H9 (cell line): Measurements from ENCODE around the gene LRTM2. TPM values are rescaled to one million over a fixed set of nuclear protein-coding genes. Genes with fewer than 3 reads are reported as not detected.

Experiments used
- DNase-seq: peaks from one replicate; pipeline ENCODE4 v3.0.0-alpha.2; 2017
- H2AFZ ChIP-seq: one replicate; pipeline ENCODE4 v1.6.1; 2013; ENCODE audit warnings: mild to moderate bottlenecking, low read length, control low read depth, moderate library complexity
- H2AK5ac ChIP-seq: 2 replicates; pipeline ENCODE4 v1.6.1; 2013; ENCODE audit warnings: low read length, control low read depth, mixed read lengths; ENCODE audit not compliant: insufficient read length
- H2BK120ac ChIP-seq: one replicate; pipeline ENCODE4 v1.6.1; 2013; ENCODE audit warnings: low read depth, mild to moderate bottlenecking, low read length, control low read depth, inconsistent platforms; ENCODE audit not compliant: poor library complexity, severe bottlenecking
- H2BK12ac ChIP-seq: 2 replicates; pipeline ENCODE4 v1.6.1; 2013; ENCODE audit warnings: low read length, control low read depth, mixed read lengths, low read depth; ENCODE audit not compliant: insufficient read length
- H2BK15ac ChIP-seq: 2 replicates; pipeline ENCODE4 v1.6.1; 2013; ENCODE audit warnings: low read depth, low read length, control low read depth
- H2BK20ac ChIP-seq: one replicate; pipeline ENCODE4 v1.6.1; 2013; ENCODE audit warnings: low read depth, mild to moderate bottlenecking, low read length, control low read depth, inconsistent platforms; ENCODE audit not compliant: poor library complexity, severe bottlenecking
- H2BK5ac ChIP-seq: 2 replicates; pipeline ENCODE4 v1.6.1; 2013; ENCODE audit warnings: low read length, control low read depth, mixed read lengths; ENCODE audit not compliant: insufficient read length
- H3K14ac ChIP-seq: 2 replicates; pipeline ENCODE4 v1.6.1; 2013; ENCODE audit warnings: low read length, control low read depth; ENCODE audit not compliant: insufficient read depth
- H3K18ac ChIP-seq: 2 replicates; pipeline ENCODE4 v1.6.1; 2013; ENCODE audit warnings: low read depth, mild to moderate bottlenecking, mixed read lengths, low read length, control low read depth; ENCODE audit not compliant: insufficient read length
- H3K23ac ChIP-seq: 2 replicates; pipeline ENCODE4 v1.6.1; 2013; ENCODE audit warnings: low read length, control low read depth, mixed read lengths, low read depth; ENCODE audit not compliant: insufficient read length
- H3K23me2 ChIP-seq: 2 replicates; pipeline ENCODE4 v1.6.1; 2013; ENCODE audit warnings: low read depth, mild to moderate bottlenecking, mixed read lengths, low read length, control low read depth; ENCODE audit not compliant: insufficient read length, poor library complexity, severe bottlenecking
- H3K27ac ChIP-seq: 2 replicates; pipeline ENCODE4 v1.5.1; 2013; ENCODE audit warnings: low read length, control low read depth, mixed read lengths, low read depth; ENCODE audit not compliant: insufficient read length
- H3K27me3 ChIP-seq: 2 replicates; pipeline ENCODE4 v1.6.1; 2013; ENCODE audit warnings: low read length, control low read depth, inconsistent platforms; ENCODE audit not compliant: insufficient read depth
- H3K4ac ChIP-seq: 2 replicates; pipeline ENCODE4 v1.6.1; 2013; ENCODE audit warnings: low read depth, mild to moderate bottlenecking, control low read depth, inconsistent platforms, low read length, moderate library complexity
- H3K4me1 ChIP-seq: 2 replicates; pipeline ENCODE4 v1.6.1; 2013; ENCODE audit warnings: low read length, control low read depth, inconsistent platforms; ENCODE audit not compliant: insufficient read depth
- H3K4me2 ChIP-seq: 2 replicates; pipeline ENCODE4 v1.6.1; 2013; ENCODE audit warnings: low read length, control low read depth, mixed read lengths; ENCODE audit not compliant: insufficient read length, insufficient read depth
- H3K56ac ChIP-seq: 2 replicates; pipeline ENCODE4 v1.6.1; 2013; ENCODE audit warnings: low read depth, mild to moderate bottlenecking, mixed read lengths, low read length, control low read depth; ENCODE audit not compliant: insufficient read length
- H3K79me1 ChIP-seq: 2 replicates; pipeline ENCODE4 v1.6.1; 2013; ENCODE audit warnings: low read depth, mild to moderate bottlenecking, moderate library complexity, low read length, control low read depth, inconsistent platforms; ENCODE audit not compliant: insufficient read depth, poor library complexity, severe bottlenecking
- H3K79me2 ChIP-seq: 2 replicates; pipeline ENCODE4 v1.6.1; 2013; ENCODE audit warnings: low read length, control low read depth, inconsistent platforms; ENCODE audit not compliant: insufficient read depth
- H3K9ac ChIP-seq: 2 replicates; pipeline ENCODE4 v1.6.1; 2013; ENCODE audit warnings: low read length, control low read depth, mixed read lengths; ENCODE audit not compliant: insufficient read length; ENCODE audit errors: extremely low read depth
- H3K9me3 ChIP-seq: one replicate; pipeline ENCODE4 v1.6.1; 2013; ENCODE audit warnings: low read depth, low read length, inconsistent platforms; ENCODE audit not compliant: control insufficient read depth
- H3T11ph ChIP-seq: one replicate; pipeline ENCODE4 v1.6.1; 2013; ENCODE audit warnings: mild to moderate bottlenecking, low read length, control low read depth, inconsistent platforms
- H4K20me1 ChIP-seq: one replicate; pipeline ENCODE4 v1.6.1; 2013; ENCODE audit not compliant: control insufficient read depth, insufficient read length, insufficient read depth
- H4K5ac ChIP-seq: 2 replicates; pipeline ENCODE4 v1.6.1; 2013; ENCODE audit warnings: low read depth, mild to moderate bottlenecking, mixed read lengths, low read length, control low read depth; ENCODE audit not compliant: insufficient read length
- H4K8ac ChIP-seq: replicated peaks from 2 replicates; pipeline ENCODE4 v1.6.1; 2013; ENCODE audit warnings: low read length, control low read depth, mixed read lengths, low read depth; ENCODE audit not compliant: insufficient read length
- H4K91ac ChIP-seq: 2 replicates; pipeline ENCODE4 v1.6.1; 2013; ENCODE audit warnings: low read depth, mild to moderate bottlenecking, moderate library complexity, mixed read lengths, low read length, control low read depth; ENCODE audit not compliant: insufficient read length
- H3K27ac Mint-ChIP-seq, 3 experiments: 2 replicates in 2 of 3; 3 replicates in 1 of 3; pipeline ENCODE4 v1.8.0; 2020 to 2021; ENCODE audit warnings: mixed read lengths in 3 of 3, mild to moderate bottlenecking in 1 of 3, moderate library complexity in 1 of 3
- H3K27me3 Mint-ChIP-seq: 2 replicates; pipeline ENCODE4 v1.8.0; 2021; ENCODE audit warnings: low read depth, mild to moderate bottlenecking, moderate library complexity, mixed read lengths
- H3K36me3 Mint-ChIP-seq, 3 experiments: 2 replicates in 2 of 3; 3 replicates in 1 of 3; pipeline ENCODE4 v1.8.0; 2020 to 2021; ENCODE audit warnings: low read depth in 3 of 3, mixed read lengths in 3 of 3; ENCODE audit not compliant: insufficient read depth in 1 of 3
- H3K4me1 Mint-ChIP-seq, 2 experiments: 2 replicates each; pipeline ENCODE4 v1.8.0; 2020; ENCODE audit warnings: mixed read lengths in 2 of 2
- H3K4me3 Mint-ChIP-seq, 2 experiments: 2 replicates in 1 of 2; 3 replicates in 1 of 2; pipeline ENCODE4 v1.8.0; 2020 to 2021; ENCODE audit warnings: mild to moderate bottlenecking in 2 of 2, mixed read lengths in 2 of 2, moderate library complexity in 1 of 2
- H3K9me3 Mint-ChIP-seq, 2 experiments: 2 replicates in 1 of 2; 3 replicates in 1 of 2; pipeline ENCODE4 v1.8.0; 2020; ENCODE audit warnings: mild to moderate bottlenecking in 2 of 2, mixed read lengths in 2 of 2, moderate library complexity in 1 of 2
- WGBS: extraction: QIAGEN DNeasy Blood & Tissue Kit; methylation state at CpG from one replicate; pipeline ENCODE4 v1.1.7; 2013; ENCODE audit warnings: missing lambda C conversion rate, low lambda C conversion rate, mixed read lengths; ENCODE audit not compliant: insufficient read length; ENCODE audit errors: extremely low coverage; 5-methylcytosine and 5-hydroxymethylcytosine counted together
- total RNA-seq: library from RNA; stranded (reverse); gene quantifications from 2 replicates; pipeline ENCODE4 v1.2.1, GENCODE V29; 2021
- TF ChIP-seq, protein P1 (sequence below): fragments of 200-600 bp; sonication (generic); conservative IDR thresholded peaks from 3 replicates; pipeline ENCODE4 v1.8.0; 2021; ENCODE audit warnings: antibody characterized with exemption, mild to moderate bottlenecking

Gene LRTM2
- total RNA-seq, 1 experiment from 2014 or later, result not detected

DNA sequence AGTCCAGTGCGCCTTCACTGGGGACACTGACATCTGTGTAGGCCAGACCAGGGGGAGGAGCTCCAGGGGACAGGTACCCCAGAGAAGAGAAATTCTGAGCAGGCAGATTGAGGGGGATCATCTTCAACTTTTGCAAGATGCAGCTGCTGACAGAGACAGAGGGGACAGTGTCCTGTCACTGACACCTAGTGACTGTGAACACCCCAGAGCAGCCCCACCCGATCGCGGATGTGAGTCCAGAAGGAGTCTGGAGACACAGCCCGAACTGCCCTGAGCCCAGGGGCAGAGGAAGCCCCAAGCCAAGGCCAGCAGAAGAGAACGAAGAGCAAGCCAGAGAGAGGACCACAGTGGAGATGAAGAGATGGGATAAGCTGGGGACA, 21.7 kb upstream of the LRTM2 start:
- no peak overlapping the region for H3K56ac ChIP-seq
- WGBS, result no CpG with 5 or more reads among the region's 6 CpGs
- no peak overlapping the region for H4K5ac ChIP-seq
- no peak overlapping the region; a peak in 1 of 5 replicates for H3K4me3 Mint-ChIP-seq
- H3K79me1 ChIP-seq, result no peaks in the 10 kb centered on the region
- TF ChIP-seq, protein P1, sequence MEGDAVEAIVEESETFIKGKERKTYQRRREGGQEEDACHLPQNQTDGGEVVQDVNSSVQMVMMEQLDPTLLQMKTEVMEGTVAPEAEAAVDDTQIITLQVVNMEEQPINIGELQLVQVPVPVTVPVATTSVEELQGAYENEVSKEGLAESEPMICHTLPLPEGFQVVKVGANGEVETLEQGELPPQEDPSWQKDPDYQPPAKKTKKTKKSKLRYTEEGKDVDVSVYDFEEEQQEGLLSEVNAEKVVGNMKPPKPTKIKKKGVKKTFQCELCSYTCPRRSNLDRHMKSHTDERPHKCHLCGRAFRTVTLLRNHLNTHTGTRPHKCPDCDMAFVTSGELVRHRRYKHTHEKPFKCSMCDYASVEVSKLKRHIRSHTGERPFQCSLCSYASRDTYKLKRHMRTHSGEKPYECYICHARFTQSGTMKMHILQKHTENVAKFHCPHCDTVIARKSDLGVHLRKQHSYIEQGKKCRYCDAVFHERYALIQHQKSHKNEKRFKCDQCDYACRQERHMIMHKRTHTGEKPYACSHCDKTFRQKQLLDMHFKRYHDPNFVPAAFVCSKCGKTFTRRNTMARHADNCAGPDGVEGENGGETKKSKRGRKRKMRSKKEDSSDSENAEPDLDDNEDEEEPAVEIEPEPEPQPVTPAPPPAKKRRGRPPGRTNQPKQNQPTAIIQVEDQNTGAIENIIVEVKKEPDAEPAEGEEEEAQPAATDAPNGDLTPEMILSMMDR, result no peak
- peaks cover 4% of the 10 kb centered on the region for H3K23me2 ChIP-seq
- H3K18ac ChIP-seq, result no peak overlapping the region
- no peak overlapping the region for H2BK120ac ChIP-seq
- no peaks in the 10 kb centered on the region; a peak in 1 of 5 replicates for H3K9me3 Mint-ChIP-seq
- no peaks in the 10 kb centered on the region for H4K20me1 ChIP-seq
- H4K8ac ChIP-seq, result no peak overlapping the region
- DNase-seq, result no peak
- H2BK12ac ChIP-seq, result no peak overlapping the region
- no peaks in the 10 kb centered on the region for H3K4me1 ChIP-seq
- peaks cover 10 to 14% of the 10 kb centered on the region in 2 experiments for H3K4me1 Mint-ChIP-seq
- H3K9ac ChIP-seq, result no peak overlapping the region
- no peak overlapping the region; a peak in 1 of 7 replicates for H3K27ac Mint-ChIP-seq
- peaks cover 7% of the 10 kb centered on the region for H3K27me3 Mint-ChIP-seq
- H3K27me3 ChIP-seq, result no peaks in the 10 kb centered on the region
- no peak overlapping the region for H3K14ac ChIP-seq
- no peak overlapping the region for H3K27ac ChIP-seq
- no peak overlapping the region for H4K91ac ChIP-seq
- H3T11ph ChIP-seq, result no peak overlapping the region
- no peak overlapping the region for H3K23ac ChIP-seq
- H3K4me2 ChIP-seq, result no peak overlapping the region
- no peak overlapping the region for H2AK5ac ChIP-seq
- H2AFZ ChIP-seq, result no peak overlapping the region
- no peak overlapping the region for H2BK15ac ChIP-seq
- no peak overlapping the region for H2BK20ac ChIP-seq
- no peak overlapping the region for H3K4ac ChIP-seq
- H3K36me3 Mint-ChIP-seq, result no peaks in the 10 kb centered on the region
- no peaks in the 10 kb centered on the region for H3K79me2 ChIP-seq
- no peaks in the 10 kb centered on the region for H3K9me3 ChIP-seq
- H2BK5ac ChIP-seq, result no peak overlapping the region
